ENCODE measurements around the gene FAR1. TPM values are rescaled to one million over a fixed set of nuclear protein-coding genes. Genes with fewer than 3 reads are reported as not detected.

The FAR1 gene
- total and polyA plus RNA-seq, 2 of the 4 experiments (the other 2 are of a cell fraction) = 35.3 to 119 TPM

DNA sequence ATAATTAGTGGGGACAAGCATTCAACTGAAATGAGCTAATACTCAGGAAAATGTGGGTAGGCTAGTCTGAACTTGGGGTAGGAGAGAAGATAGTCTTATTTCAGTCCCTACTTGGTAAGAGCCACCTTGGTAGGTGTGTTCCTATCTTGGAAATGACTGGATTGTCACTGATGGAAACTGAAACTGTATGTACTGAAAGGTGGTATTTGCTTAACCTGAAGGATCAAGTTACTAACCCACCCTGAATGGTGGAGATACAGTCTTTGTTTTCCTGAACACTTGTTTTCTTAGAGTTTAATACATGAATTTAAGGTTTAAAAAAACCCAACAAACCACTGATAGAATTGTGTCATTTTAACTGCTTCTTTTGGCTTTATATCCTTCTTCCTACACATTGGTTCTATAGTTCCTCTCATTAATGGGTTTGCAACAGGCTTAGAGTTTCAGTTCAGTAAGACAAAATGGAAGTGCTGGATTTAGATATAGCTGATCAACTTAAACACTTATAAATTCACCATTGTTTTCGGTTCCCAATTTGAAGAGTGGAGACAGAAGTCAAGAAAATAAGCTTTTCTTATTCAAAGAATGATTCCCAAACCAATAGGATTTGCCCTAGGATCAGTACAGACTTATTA lies 4.2 kb downstream of the FAR1 start:
- intact Hi-C loops (cut with micrococcal nuclease) = no loop called here
- H3K36me3 ChIP-seq (ENCODE audit: control insufficient read depth, insufficient read depth, low read length) = no peaks in the 10 kb centered on the region

More for the DNA sequence above, 4.2 kb downstream of the FAR1 start:
- H3K18ac ChIP-seq (ENCODE audit: low read depth, low read length) = no peak overlapping the region
- dilution Hi-C loops (cut with HindIII; ENCODE audit: low sequenced_read_pairs, unreplicated experiment) = no loop called here
- no peak for DNase-seq
- 0 out of 2 replicates have a peak overlapping the region, but pooled peaks have one; percentile 49 for H3K23ac ChIP-seq (ENCODE audit: low read depth, low read length)
- H3K27ac ChIP-seq (ENCODE audit: insufficient read depth, low read length) = no peak overlapping the region
- H3K4me2 ChIP-seq (ENCODE audit: low read depth, low read length) = no peak overlapping the region
- POLR2A ChIA-PET (ENCODE audit: unreplicated experiment) = no interaction called here
- TF ChIP-seq SMC3 (IDR thresholded peaks at IDR 0.05; ENCODE audit: low read depth, low read length) (no peak), MAFK (IDR thresholded peaks at IDR 0.05; ENCODE audit: low read depth, low read length) (no peak), MAZ (IDR thresholded peaks at IDR 0.05; ENCODE audit: borderline replicate concordance, low read depth, low read length) (no peak), BHLHE40 (IDR thresholded peaks at IDR 0.05; ENCODE audit: low read depth, low read length) (no peak), FOS (IDR thresholded peaks at IDR 0.05; ENCODE audit: low read depth, low read length) (no peak), CEBPB (IDR thresholded peaks at IDR 0.05; ENCODE audit: low read depth, low read length) (no peak), POLR2A (IDR thresholded peaks at IDR 0.05; ENCODE audit: low read depth, low read length) (no peak), RCOR1 (IDR thresholded peaks at IDR 0.05; ENCODE audit: insufficient replicate concordance, low read length) (no peak), RAD21 (IDR thresholded peaks at IDR 0.05; ENCODE audit: low read length) (no peak), MXI1 (IDR thresholded peaks at IDR 0.05; ENCODE audit: borderline replicate concordance, low read depth, low read length) (no peak), NFE2L2 (IDR thresholded peaks at IDR 0.05; ENCODE audit: low read depth, low read length) (no peak), RFX5 (IDR thresholded peaks at IDR 0.05; ENCODE audit: low read depth, low read length) (no peak), CHD1 (IDR thresholded peaks at IDR 0.05; ENCODE audit: low read depth, low read length) (no peak)
- TF ChIP-seq, protein P1, sequence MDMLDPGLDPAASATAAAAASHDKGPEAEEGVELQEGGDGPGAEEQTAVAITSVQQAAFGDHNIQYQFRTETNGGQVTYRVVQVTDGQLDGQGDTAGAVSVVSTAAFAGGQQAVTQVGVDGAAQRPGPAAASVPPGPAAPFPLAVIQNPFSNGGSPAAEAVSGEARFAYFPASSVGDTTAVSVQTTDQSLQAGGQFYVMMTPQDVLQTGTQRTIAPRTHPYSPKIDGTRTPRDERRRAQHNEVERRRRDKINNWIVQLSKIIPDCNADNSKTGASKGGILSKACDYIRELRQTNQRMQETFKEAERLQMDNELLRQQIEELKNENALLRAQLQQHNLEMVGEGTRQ (IDR thresholded peaks at IDR 0.05; ENCODE audit: low read depth, low read length) = no peak
- TF ChIP-seq, protein P2, sequence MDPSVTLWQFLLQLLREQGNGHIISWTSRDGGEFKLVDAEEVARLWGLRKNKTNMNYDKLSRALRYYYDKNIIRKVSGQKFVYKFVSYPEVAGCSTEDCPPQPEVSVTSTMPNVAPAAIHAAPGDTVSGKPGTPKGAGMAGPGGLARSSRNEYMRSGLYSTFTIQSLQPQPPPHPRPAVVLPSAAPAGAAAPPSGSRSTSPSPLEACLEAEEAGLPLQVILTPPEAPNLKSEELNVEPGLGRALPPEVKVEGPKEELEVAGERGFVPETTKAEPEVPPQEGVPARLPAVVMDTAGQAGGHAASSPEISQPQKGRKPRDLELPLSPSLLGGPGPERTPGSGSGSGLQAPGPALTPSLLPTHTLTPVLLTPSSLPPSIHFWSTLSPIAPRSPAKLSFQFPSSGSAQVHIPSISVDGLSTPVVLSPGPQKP (IDR thresholded peaks at IDR 0.05; ENCODE audit: borderline replicate concordance, low read depth, low read length) = no peak
- TF ChIP-seq, protein P3, sequence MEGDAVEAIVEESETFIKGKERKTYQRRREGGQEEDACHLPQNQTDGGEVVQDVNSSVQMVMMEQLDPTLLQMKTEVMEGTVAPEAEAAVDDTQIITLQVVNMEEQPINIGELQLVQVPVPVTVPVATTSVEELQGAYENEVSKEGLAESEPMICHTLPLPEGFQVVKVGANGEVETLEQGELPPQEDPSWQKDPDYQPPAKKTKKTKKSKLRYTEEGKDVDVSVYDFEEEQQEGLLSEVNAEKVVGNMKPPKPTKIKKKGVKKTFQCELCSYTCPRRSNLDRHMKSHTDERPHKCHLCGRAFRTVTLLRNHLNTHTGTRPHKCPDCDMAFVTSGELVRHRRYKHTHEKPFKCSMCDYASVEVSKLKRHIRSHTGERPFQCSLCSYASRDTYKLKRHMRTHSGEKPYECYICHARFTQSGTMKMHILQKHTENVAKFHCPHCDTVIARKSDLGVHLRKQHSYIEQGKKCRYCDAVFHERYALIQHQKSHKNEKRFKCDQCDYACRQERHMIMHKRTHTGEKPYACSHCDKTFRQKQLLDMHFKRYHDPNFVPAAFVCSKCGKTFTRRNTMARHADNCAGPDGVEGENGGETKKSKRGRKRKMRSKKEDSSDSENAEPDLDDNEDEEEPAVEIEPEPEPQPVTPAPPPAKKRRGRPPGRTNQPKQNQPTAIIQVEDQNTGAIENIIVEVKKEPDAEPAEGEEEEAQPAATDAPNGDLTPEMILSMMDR (conservative IDR thresholded peaks at IDR 0.05; ENCODE audit: low read depth, low read length) = no peak
- peaks cover 6 to 45% of the 10 kb centered on the region in 2 experiments; a peak in 3 of 4 replicates for H3K79me1 ChIP-seq (ENCODE audit: low read depth in 1 of 2, low read length in 2 of 2)
- H3K9ac ChIP-seq (ENCODE audit: low read depth, low read length) = no peak overlapping the region
- H2BK20ac ChIP-seq (ENCODE audit: low read depth, low read length) = no peak overlapping the region
- peaks cover 1% of the 10 kb centered on the region; the same call in 1 of the 2 replicates for H3K9me1 ChIP-seq (ENCODE audit: insufficient read depth, low read length)
- no TSS peak for BruUV-seq (replicated peaks)
- no peak overlapping the region for H2BK120ac ChIP-seq (ENCODE audit: low read depth, low read length)
- H3K14ac ChIP-seq (replicated peaks; ENCODE audit: low read depth, low read length) = no peak overlapping the region
- no peak overlapping the region for H2AK9ac ChIP-seq (replicated peaks; ENCODE audit: low read depth, low read length, poor library complexity)
- CTCF ChIA-PET = no interaction called here
- H2AK5ac ChIP-seq (ENCODE audit: low read depth, low read length) = no peak overlapping the region
- peaks cover 36% of the 10 kb centered on the region for H4K20me1 ChIP-seq (ENCODE audit: insufficient read depth, low read length)
- H2BK15ac ChIP-seq (ENCODE audit: low read depth, low read length) = no peak overlapping the region
- H3K4ac ChIP-seq (ENCODE audit: low read depth, low read length) = no peak overlapping the region
- H3K56ac ChIP-seq (ENCODE audit: extremely low read depth, insufficient read depth, low read length) = no peak overlapping the region
- no peak overlapping the region for H2BK5ac ChIP-seq (ENCODE audit: low read depth, low read length, poor library complexity, severe bottlenecking)
- no peak overlapping the region for H3K4me3 ChIP-seq (ENCODE audit: insufficient read depth, low read depth, low read length)
- no peak overlapping the region for H2AFZ ChIP-seq (replicated peaks; ENCODE audit: low read length, poor library complexity)
- H3K9me3 ChIP-seq (ENCODE audit: control insufficient read depth, insufficient read depth, low read length) = no peaks in the 10 kb centered on the region
- no CpG with 5 or more reads among the region's 1 CpG for WGBS, 2 experiments (ENCODE audit: extremely low coverage in 2 of 2, insufficient read length in 1 of 2)
- no peak overlapping the region for H4K5ac ChIP-seq (ENCODE audit: low read depth, low read length)
- in situ Hi-C loops (cut with MboI; ENCODE audit: low sequenced_read_pairs) = no loop called here
- no peak overlapping the region for H4K91ac ChIP-seq (ENCODE audit: insufficient read depth, low read depth, low read length)
- H3K27me3 ChIP-seq (ENCODE audit: control insufficient read depth, insufficient read depth, low read length) = no peaks in the 10 kb centered on the region
- H4K8ac ChIP-seq (ENCODE audit: low read depth in 2 of 2, low read length in 2 of 2) = no peak overlapping the region
- no peak for ATAC-seq (ENCODE audit: low read depth)
- no peaks in the 10 kb centered on the region for H3K4me1 ChIP-seq (ENCODE audit: control insufficient read depth, insufficient read depth, low read length)
